Stimulated activated CD4-positive, alpha-beta T cell treated with anti-CD3 and anti-CD28 coated beads, Interleukin-12 subunit alpha, Interleukin-12 subunit beta, amount 100 ng/mL, for 24 hours (primary cell): ENCODE results near the gene MRRF.

ENCODE experiments used
- DNase-seq, 2 experiments: peaks; one replicate each; pipeline ENCODE4 v3.0.0-alpha.2; 2020; ENCODE audit warnings: low read depth in 2 of 2

MRRF gene

GRCh38 chr9:122264360-122265148 is at the start of gene MRRF, which contains the start of gene RBM18:
MRRF (plus strand) TSS chr9:122264882; CDS start chr9:122270892, 6,010 bp downstream.
RBM18 (minus strand) TSS chr9:122264840; CDS start chr9:122261492, 3,348 bp downstream.
- DNase-seq, result peak; percentile 79 to 84

- DNase-seq, result no peak
These were observed 49.0 kb upstream of the MRRF start for GRCh38 chr9:122215663-122216062.

- DNase-seq, result no peak
These were observed 48.4 kb upstream of the MRRF start for GRCh38 chr9:122216138-122216797.

- no peak for DNase-seq
These were observed 47.8 kb upstream of the MRRF start for GRCh38 chr9:122216798-122217418.

- no peak for DNase-seq
These were observed 47.0 kb upstream of the MRRF start for GRCh38 chr9:122217640-122218039.

GRCh38 chr9:122218071-122218934 is 46.4 kb upstream of the MRRF start:
- DNase-seq, result no peak

GRCh38 chr9:122218935-122219855 is 45.5 kb upstream of the MRRF start:
- no peak for DNase-seq

GRCh38 chr9:122219856-122220672 is 44.6 kb upstream of the MRRF start:
- no peak for DNase-seq

GRCh38 chr9:122220673-122221182 is 44.0 kb upstream of the MRRF start:
- DNase-seq, result no peak

- DNase-seq, result no peak
These were observed 43.4 kb upstream of the MRRF start for GRCh38 chr9:122221183-122221811.

GRCh38 chr9:122222791-122223190 is 41.9 kb upstream of the MRRF start:
- DNase-seq, result no peak

GRCh38 chr9:122223435-122223834 is 41.2 kb upstream of the MRRF start:
- no peak for DNase-seq

GRCh38 chr9:122225312-122226141 is 39.2 kb upstream of the MRRF start:
- DNase-seq, result no peak

GRCh38 chr9:122226142-122226757 is 38.4 kb upstream of the MRRF start:
- DNase-seq, result no peak

- no peak for DNase-seq
These were observed 37.7 kb upstream of the MRRF start for GRCh38 chr9:122226758-122227574.

- DNase-seq, result no peak
These were observed 37.1 kb upstream of the MRRF start for GRCh38 chr9:122227575-122227900.

GRCh38 chr9:122228191-122228567 is 36.5 kb upstream of the MRRF start:
- no peak for DNase-seq
